Stimulated activated naive CD4-positive, alpha-beta T cell treated with Interleukin-2 at 50 U/mL for 16 hours (primary cell): ENCODE measurements around the gene CRACR2B.

ENCODE experiments used
- DNase-seq: peaks from one replicate; lab custom pipeline; 2025; lab: John Stamatoyannopoulos, UW

Gene CRACR2B

GRCh38 chr11:839875-840617 is 12.3 kb downstream of the CRACR2B start:
- no peak for DNase-seq

- DNase-seq = no peak
Observed at GRCh38 chr11:841981-842369, 14.3 kb downstream of the CRACR2B start.

GRCh38 chr11:842370-843002 is 14.8 kb downstream of the CRACR2B start, which contains the start of the genes POLR2L and TSPAN4:
Gene POLR2L, minus strand, starts transcription at chr11:842529. Its CDS starts 21 bp downstream, at chr11:842508.
Gene TSPAN4, plus strand, starts transcription at chr11:842852. Its CDS starts 7,453 bp downstream, at chr11:850305.
- DNase-seq = peak; percentile 87

GRCh38 chr11:843086-843734 is 15.5 kb downstream of the CRACR2B start:
- no peak for DNase-seq

GRCh38 chr11:843818-844692 is 16.3 kb downstream of the CRACR2B start:
- DNase-seq = no peak

GRCh38 chr11:844693-845644 is 17.2 kb downstream of the CRACR2B start:
- no peak for DNase-seq

- no peak for DNase-seq
Observed at GRCh38 chr11:845872-846495, 18.3 kb downstream of the CRACR2B start.

- no peak for DNase-seq
Observed at GRCh38 chr11:846496-847098, 18.9 kb downstream of the CRACR2B start.

GRCh38 chr11:847876-848275 is 20.2 kb downstream of the CRACR2B start:
- DNase-seq = no peak

GRCh38 chr11:848380-848931 is 20.7 kb downstream of the CRACR2B start:
- DNase-seq = peak; percentile 54

- peak; percentile 19 for DNase-seq
Observed at GRCh38 chr11:849104-849824, 21.5 kb downstream of the CRACR2B start.

- no peak for DNase-seq
Observed at GRCh38 chr11:849951-850774, 22.4 kb downstream of the CRACR2B start.

GRCh38 chr11:850775-851763 is 23.4 kb downstream of the CRACR2B start:
- DNase-seq = no peak

GRCh38 chr11:852762-853161 is 25.0 kb downstream of the CRACR2B start:
- no peak for DNase-seq

GRCh38 chr11:853682-854448 is 26.1 kb downstream of the CRACR2B start:
- no peak for DNase-seq
